Effector memory CD4-positive, alpha-beta T cell (primary cell): ENCODE results near the gene SPDYE4.

Experiments used
- DNase-seq, 3 donors: peaks; one replicate each; pipeline ENCODE4 v3.0.0-alpha.2; 2020
- H3K27ac ChIP-seq: 2 replicates; pipeline ENCODE4 v1.7.0; 2013; ENCODE audit warnings: mild to moderate bottlenecking, low read length, moderate library complexity; ENCODE audit not compliant: insufficient read depth, poor library complexity, severe bottlenecking
- H3K27me3 ChIP-seq: replicated peaks from 2 replicates; pipeline ENCODE4 v1.7.0; 2013; ENCODE audit warnings: mild to moderate bottlenecking, low read length; ENCODE audit not compliant: insufficient read depth, control insufficient read depth, poor library complexity, severe bottlenecking
- H3K36me3 ChIP-seq: 2 replicates; pipeline ENCODE4 v1.7.0; 2013; ENCODE audit warnings: mild to moderate bottlenecking, low read length, moderate library complexity; ENCODE audit not compliant: control insufficient read depth, insufficient read depth
- H3K4me1 ChIP-seq: 2 replicates; pipeline ENCODE4 v1.7.0; 2013; ENCODE audit warnings: low read length, mild to moderate bottlenecking; ENCODE audit not compliant: control insufficient read depth, insufficient read depth, poor library complexity, severe bottlenecking
- H3K4me3 ChIP-seq: 2 replicates; pipeline ENCODE4 v1.7.0; 2013; ENCODE audit warnings: low read length, low read depth, mild to moderate bottlenecking; ENCODE audit not compliant: insufficient read depth, poor library complexity, severe bottlenecking
- H3K9me3 ChIP-seq: 2 replicates; pipeline ENCODE4 v1.7.0; 2013; ENCODE audit warnings: mild to moderate bottlenecking, low read length, moderate library complexity; ENCODE audit not compliant: control insufficient read depth

Gene SPDYE4

DNA sequence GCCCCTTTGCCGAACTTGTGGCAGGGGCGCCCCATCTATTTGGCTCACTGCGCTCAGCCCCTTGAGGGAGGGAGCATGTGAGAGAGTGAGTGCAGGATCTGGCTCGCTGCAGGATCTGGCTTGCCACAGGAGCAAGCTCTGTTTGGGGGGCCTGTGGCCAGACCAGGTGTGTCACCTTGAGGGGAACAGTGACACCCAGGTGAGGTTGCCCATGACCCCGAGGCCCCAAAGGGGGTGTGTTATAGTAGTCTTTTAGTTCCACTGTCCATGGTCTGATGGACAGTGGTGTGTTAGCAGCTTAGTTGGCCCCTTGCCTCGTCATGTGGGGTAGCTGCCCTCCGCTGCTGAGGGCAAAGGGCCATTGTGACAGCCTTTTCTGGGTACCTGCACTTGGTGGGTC, 55.3 kb downstream of the SPDYE4 start:
- Histone ChIP-seq H3K4me3 (no peak overlapping the region), H3K4me1 (no peaks in the 10 kb centered on the region), H3K27me3 (peaks cover 7% of the 10 kb centered on the region)

DNA sequence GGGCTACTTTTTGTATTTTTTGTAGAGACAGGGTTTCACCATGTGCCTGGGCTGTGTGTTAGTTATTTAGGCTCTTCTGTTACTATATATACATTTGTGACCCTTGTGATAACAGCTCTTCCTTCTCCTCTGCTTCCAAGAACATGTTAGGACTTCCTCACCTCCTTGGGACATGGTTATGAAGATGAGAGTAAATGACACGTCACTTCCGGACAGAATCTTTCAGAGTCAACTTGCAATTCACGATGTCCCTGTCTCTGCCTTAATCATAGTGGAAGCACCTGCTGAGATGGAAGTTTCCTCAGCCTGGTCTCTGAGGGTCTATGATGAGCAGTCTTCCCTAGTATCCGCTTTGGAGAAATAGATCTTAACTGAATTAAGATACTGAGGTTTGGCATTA, 56.6 kb downstream of the SPDYE4 start:
- Histone ChIP-seq H3K36me3 (no peaks in the 10 kb centered on the region), H3K9me3 (no peaks in the 10 kb centered on the region), H3K4me3 (no peak overlapping the region), H3K4me1 (no peaks in the 10 kb centered on the region), H3K27ac (no peak overlapping the region), H3K27me3 (no peaks in the 10 kb centered on the region)
- DNase-seq, result no peak

More for the DNA sequence above, 55.3 kb downstream of the SPDYE4 start:
- no peaks in the 10 kb centered on the region for H3K9me3 ChIP-seq
- H3K36me3 ChIP-seq, result no peaks in the 10 kb centered on the region
- no peak overlapping the region for H3K27ac ChIP-seq
- no peak for DNase-seq

DNA sequence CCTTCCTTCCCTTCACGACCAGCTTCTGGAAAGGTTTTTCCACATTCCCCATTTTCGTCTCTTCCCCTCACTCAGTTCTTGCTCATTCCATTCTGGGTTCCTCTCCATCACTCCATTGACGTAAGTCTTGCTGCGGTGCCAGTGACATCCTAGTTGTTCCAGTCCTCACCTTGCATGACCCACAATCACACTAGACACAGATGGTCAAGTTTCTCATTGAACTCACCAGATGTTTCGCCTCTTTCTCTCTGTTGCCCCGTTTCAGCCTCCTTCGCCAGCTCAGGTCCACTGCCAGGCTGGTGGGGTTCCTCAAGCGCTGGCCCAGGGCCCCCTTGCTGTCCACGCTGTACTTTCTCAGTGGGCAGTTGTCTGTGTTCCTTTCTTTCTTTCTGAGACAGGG, 57.1 kb downstream of the SPDYE4 start:
- Histone ChIP-seq H3K36me3 (no peaks in the 10 kb centered on the region), H3K27ac (no peak overlapping the region), H3K4me3 (no peak overlapping the region), H3K27me3 (no peaks in the 10 kb centered on the region), H3K4me1 (no peaks in the 10 kb centered on the region), H3K9me3 (no peaks in the 10 kb centered on the region)
- no peak for DNase-seq
